T-helper 22 cell (primary cell): ENCODE measurements around the gene FN3KRP.
A peak's percentile ranks its signal among the peaks of the same experiment; 100 is the strongest.
"Not testable (repeated sequence)": the region's sequence is repeated elsewhere in the genome, so short reads cannot be mapped to it uniquely, and the experiment has no call there.

ENCODE experiments used
- DNase-seq: peaks from one replicate; pipeline ENCODE4 v3.0.0-alpha.2; 2020; ENCODE audit warnings: low read depth

The FN3KRP gene

DNA sequence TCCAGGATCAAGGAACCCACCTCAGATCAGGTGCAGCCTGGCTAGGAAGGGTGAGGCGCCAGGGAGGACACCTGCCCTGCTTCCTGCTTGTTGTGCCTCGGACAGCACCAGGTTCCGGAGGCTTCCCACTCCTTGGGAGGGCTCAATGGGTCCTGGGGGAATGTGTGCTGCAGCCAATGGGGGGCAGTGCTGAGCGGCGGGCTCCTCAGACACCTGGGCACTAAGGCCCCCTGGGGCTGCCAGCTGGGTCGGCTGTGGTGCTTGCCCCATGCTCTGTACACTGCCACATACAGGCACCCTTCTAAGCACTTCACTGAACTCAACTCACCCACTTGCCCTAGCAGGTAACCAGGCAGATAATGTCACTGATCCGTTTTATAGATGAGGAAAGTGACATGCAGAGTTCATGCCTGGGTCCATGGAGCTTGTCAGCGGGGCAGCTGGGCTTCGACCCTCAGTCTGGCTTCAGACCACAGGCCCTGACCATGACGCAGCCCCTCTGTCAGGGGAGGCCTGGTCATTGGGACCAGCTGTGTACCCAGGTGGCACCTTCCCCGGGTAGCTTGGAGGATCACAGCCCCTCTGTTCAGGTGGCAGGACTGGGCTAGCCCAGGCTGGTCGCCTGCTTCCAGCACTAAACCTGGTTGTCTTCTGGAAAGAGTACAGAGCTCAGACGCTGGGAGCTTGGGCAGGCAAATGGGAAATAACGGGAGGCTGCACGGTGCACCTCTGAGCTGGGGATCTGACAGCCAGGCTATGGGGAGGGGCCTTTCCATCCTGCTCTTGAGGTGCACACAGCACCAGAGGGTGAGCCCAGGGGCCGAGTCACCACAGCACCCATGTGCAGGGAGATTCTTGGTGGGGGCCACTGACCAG, 27.1 kb downstream of the FN3KRP start:
- no peak for DNase-seq

GRCh38 chr17:82744736-82745135, 28.2 kb downstream of the FN3KRP start:
- DNase-seq, result not testable (repeated sequence)

DNA sequence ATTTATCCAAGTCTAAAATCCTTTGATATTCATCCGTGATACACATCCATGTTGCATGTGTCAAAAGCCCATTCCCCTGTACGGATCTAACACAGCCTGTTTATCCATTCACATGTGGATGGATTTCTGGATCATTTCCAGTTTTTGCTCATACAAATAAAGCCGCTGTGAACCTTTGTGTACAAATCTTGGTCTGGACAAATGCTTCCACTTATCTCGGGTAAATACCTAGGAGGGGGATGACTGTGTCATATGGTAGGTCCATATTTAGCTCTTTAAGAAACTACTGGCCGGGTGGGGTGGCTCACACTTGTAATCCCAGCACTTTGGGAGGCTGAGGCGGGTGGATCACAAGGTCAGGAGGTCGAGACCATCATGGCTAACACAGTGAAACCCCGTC, 29.0 kb downstream of the FN3KRP start:
- DNase-seq, result no peak

DNA sequence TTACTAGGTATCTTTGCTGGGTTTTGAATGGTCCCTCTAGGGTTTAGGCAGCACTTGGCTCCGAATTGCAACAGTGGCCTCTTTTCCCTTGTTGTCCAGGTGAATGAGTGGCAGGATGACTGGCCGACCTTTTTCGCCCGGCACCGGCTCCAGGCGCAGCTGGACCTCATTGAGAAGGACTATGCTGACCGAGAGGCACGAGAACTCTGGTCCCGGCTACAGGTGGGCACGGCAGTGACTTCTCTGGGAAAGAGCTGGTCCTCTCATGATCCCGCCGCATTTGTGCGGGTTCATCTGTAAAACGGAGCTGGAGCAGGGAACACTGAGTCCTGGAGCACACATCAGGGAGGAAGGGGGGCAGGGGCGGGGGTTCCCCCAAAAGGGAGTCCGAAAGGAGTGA, 32.2 kb downstream of the FN3KRP start:
- DNase-seq, result no peak

GRCh38 chr17:82750241-82750908, 33.9 kb downstream of the FN3KRP start:
- no peak for DNase-seq

- DNase-seq, result no peak
Measured at GRCh38 chr17:82751171-82751570, 34.7 kb downstream of the FN3KRP start.

DNA sequence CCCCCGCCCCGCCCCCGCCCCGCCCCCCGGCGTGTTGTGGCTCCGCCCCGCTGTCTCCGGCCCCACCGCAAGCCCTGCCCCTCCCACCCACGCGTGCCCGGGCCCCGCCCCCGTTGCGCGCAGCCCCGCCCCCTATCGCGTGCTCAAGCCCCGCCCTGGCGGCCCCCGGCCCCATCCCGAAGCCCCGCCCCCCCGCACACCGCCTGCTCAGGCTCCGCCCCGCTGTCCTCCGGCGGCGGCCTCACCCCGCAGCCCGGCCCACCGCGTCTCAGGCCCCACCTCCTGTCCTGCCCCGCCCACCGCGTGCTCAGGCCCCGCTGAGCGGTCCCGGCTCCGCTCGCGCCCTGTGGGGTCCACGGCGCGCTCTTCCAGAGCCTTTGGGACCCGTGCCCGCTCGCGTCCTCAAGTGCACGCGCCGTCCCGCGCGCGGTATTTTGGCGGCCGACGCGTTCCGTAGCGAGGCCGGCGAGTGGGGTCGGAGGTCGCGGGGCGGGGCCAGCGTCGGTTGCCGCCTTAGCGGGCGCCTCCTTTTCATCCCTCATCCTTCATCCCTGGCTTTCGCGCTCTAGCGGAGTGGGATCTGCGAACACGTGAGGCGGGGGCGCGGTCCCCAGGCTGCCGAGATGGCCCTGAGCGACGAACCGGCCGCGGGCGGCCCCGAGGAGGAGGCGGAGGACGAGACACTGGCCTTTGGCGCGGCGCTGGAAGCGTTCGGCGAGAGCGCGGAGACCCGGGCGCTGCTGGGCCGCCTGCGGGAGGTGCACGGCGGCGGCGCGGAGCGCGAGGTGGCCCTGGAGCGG, 35.3 kb downstream of the FN3KRP start, which contains the start of gene TBCD:
Gene TBCD (plus strand): TSS at position 495 of the 800 bp plus-strand sequence. CDS start 129 bp downstream, at position 624.
- DNase-seq, result peak; percentile 83

GRCh38 chr17:82752371-82753200, 36.1 kb downstream of the FN3KRP start:
- DNase-seq, result no peak

DNA sequence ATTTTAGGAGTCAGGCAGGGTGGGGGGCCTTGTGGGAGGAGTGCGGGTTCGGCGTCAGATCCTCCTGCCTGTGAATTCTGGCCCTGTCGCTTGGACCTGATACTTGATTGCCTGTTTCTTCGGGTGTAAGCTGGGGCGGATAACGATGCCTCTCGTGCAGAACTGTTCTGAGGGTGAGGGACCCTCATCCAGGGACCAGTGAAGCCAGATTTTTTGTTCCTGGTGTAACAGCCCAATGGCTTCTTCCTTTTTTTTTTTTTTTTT, 36.6 kb downstream of the FN3KRP start:
- DNase-seq, result no peak

- DNase-seq, result no peak
Measured at GRCh38 chr17:82754297-82755208, 38.0 kb downstream of the FN3KRP start.

DNA sequence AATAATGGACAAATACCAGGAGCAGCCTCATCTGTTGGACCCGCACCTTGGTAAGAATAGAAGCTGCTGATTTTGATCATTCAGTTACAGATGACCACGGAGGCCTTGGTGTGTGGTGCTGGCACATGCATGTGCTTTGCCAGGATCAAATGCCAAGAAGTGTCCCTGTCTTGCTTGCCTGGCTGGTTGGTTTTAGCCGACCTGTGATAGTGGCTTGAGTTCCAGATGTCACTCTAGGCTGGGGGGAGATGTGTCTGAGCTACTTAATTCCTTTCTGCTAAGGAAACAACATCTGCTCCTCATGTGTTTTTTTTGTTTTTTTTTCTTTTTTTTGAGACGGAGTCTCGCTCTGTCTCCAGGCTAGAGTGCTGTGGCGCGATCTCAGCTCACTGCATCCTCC, 39.7 kb downstream of the FN3KRP start:
- no peak for DNase-seq

DNA sequence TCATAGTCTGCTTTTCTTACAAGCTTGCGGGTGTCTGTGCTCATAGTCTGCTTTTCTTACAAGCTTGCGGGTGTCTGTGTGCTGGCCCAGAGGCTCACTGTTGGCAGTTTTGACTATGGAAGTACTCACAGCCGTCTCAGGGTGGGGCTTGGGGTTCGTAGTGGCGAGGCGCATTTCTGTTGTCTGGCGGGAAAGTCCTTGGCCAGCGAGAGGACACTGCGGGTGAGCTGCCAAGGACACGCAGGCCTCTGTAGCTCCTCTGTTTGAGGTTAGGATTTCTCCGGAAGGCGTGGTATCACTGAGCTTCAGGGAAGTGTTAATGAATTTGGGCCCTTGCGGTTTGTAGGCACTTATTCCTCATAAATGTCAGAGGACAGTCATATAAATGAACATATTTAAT, 48.9 kb downstream of the FN3KRP start:
- DNase-seq, result no peak

DNA sequence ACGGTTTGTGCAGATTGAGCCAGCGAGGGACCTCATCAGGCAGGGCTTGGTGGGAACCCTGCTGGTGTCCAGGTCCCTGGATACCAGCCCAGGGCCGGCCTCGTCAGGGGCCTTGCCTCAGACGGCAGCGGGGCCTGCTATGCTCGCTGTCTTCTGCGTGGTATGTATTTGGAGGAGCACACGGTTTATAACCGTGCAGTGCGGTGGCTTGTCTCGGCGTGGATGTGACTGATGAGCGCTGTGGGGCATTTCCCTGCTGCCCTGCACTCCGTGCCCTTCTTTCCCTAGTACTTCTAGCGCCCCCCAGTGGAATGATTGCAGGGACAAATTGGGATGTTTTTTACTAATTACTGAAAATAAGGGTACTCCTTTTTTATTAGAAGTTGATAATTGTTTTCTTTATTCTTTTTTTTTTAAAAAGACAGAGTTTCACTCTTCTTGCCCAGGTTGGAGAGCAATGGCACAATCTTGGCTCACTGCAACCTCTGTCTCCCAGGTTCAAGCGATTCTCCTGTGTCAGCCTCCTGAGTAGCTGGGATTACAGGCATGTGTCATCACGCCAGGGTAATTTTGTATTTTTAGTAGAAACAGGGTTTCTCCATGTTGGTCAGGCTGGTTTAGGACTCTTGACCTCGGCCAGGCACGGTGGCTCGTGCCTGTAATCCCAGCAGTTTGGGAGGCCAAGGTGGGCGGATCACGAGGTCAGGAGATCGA, 50.7 kb downstream of the FN3KRP start:
- DNase-seq, result no peak

DNA sequence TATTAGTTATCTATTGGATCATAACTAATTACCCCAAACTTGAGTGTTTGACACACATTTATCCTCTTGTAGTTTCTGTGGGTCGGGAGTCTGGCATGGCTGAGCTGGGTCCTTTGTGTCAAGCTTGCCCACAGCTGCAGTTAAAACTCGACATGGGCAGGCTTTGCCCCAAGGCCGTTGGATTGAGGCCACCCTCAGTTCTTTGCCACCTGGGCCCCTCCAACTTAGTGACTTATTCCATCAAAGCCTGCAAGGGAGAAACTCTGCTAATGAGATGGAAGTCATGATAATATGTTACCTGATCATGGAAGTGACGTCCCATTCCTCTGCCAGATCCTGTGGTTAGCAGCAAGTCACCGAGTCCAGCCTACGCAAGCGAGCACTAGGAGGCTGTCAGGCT, 52.5 kb downstream of the FN3KRP start:
- DNase-seq, result no peak

GRCh38 chr17:82772026-82772425, 55.5 kb downstream of the FN3KRP start:
- DNase-seq, result no peak

DNA sequence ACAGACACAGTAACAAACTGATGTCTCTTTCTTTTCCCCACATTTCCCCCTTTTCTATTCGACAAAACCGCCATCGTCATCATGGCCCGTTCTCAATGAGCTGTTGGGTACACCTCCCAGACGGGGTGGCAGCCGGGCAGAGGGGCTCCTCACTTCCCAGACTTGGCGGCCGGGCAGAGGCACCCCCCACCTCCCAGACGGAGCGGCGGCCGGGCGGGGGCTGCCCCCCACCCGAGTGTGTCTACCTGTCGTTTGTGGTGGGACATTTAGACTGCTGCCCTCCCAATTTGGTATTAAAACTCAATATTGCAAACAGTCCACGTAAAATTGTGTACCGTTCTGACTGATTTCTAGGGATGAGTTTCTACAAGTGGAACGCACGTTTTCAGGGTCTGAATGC, 58.0 kb downstream of the FN3KRP start:
- not testable (repeated sequence) for DNase-seq

GRCh38 chr17:82775001-82775823, 58.7 kb downstream of the FN3KRP start:
- peak; percentile 6 for DNase-seq

DNA sequence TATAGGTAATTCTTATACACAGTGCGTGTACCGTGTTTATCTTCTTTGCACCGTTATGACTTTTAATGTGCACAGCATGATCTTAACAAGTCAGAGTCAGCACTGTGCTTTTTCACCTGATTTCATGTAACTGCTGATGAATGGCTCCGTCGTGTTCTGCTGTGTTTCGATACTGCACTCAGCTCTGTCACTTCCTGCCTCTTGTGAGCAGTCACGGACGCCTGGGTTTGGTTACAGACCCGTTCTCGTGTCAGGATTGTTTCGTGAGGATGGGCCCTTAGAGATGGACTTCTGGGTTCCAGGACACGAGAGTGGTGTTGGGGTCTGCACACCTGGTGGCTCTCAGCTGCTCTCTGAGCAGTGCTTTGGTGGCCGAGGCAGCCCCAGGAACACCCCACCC, 59.9 kb downstream of the FN3KRP start:
- DNase-seq, result no peak
